Measurements from ENCODE around the gene TRPV6. TPM values are rescaled to one million over a fixed set of nuclear protein-coding genes. Genes with fewer than 3 reads are reported as not detected.

TRPV6 gene
- total and polyA plus RNA-seq, 2 of the 4 experiments (the other 2 are of a cell fraction): 0.03 TPM; not detected in 1

GRCh38 chr7:142856565-142857245 lies 28.8 kb downstream of the TRPV6 start:
- no TSS peak for BruUV-seq (replicated peaks)
- peak overlapping the region; percentile 30 for H2AFZ ChIP-seq (replicated peaks; ENCODE audit: low read length, poor library complexity)
- no peak overlapping the region for H4K8ac ChIP-seq (ENCODE audit: low read depth in 2 of 2, low read length in 2 of 2)
- TF ChIP-seq USF2 (IDR thresholded peaks at IDR 0.05; ENCODE audit: low read depth, low read length) (no peak), RAD21 (IDR thresholded peaks at IDR 0.05; ENCODE audit: low read length) (no peak), MAZ (IDR thresholded peaks at IDR 0.05; ENCODE audit: borderline replicate concordance, low read depth, low read length) (no peak), ELK1 (IDR thresholded peaks at IDR 0.05; ENCODE audit: borderline replicate concordance, low read depth, low read length) (no peak), RCOR1 (IDR thresholded peaks at IDR 0.05; ENCODE audit: insufficient replicate concordance, low read length) (no peak), CHD1 (IDR thresholded peaks at IDR 0.05; ENCODE audit: low read depth, low read length) (no peak), RFX5 (IDR thresholded peaks at IDR 0.05; ENCODE audit: low read depth, low read length) (no peak), POLR2A (IDR thresholded peaks at IDR 0.05; ENCODE audit: low read depth, low read length) (no peak), BHLHE40 (IDR thresholded peaks at IDR 0.05; ENCODE audit: low read depth, low read length) (no peak), CEBPB (IDR thresholded peaks at IDR 0.05; ENCODE audit: low read depth, low read length) (no peak), MAFK (IDR thresholded peaks at IDR 0.05; ENCODE audit: low read depth, low read length) (no peak), NFE2L2 (IDR thresholded peaks at IDR 0.05; ENCODE audit: low read depth, low read length) (no peak), CTCF (conservative IDR thresholded peaks at IDR 0.05; ENCODE audit: low read depth, low read length) (no peak), FOS (IDR thresholded peaks at IDR 0.05; ENCODE audit: low read depth, low read length) (no peak)
- no peak overlapping the region for H4K5ac ChIP-seq (ENCODE audit: low read depth, low read length)
- no peaks in the 10 kb centered on the region for H3K36me3 ChIP-seq (ENCODE audit: control insufficient read depth, insufficient read depth, low read length)
- no peak overlapping the region for H3K4me2 ChIP-seq (ENCODE audit: low read depth, low read length)
- ATAC-seq (ENCODE audit: low read depth): no peak
- no peaks in the 10 kb centered on the region for H3K79me1 ChIP-seq (ENCODE audit: low read depth in 1 of 2, low read length in 2 of 2)
- H3K4ac ChIP-seq (ENCODE audit: low read depth, low read length): no peak overlapping the region
- peaks cover 11% of the 10 kb centered on the region for H3K27me3 ChIP-seq (ENCODE audit: control insufficient read depth, insufficient read depth, low read length)
- dilution Hi-C loops (cut with HindIII; ENCODE audit: low sequenced_read_pairs, unreplicated experiment) (no loop called here), in situ Hi-C loops (cut with MboI; ENCODE audit: low sequenced_read_pairs) (loop anchor here (10.0 kb wide), 1 partner anchor 358 kb away; no protein-coding TSS in a partner anchor), intact Hi-C loops (cut with micrococcal nuclease) (no loop called here)
- H2BK5ac ChIP-seq (ENCODE audit: low read depth, low read length, poor library complexity, severe bottlenecking): no peak overlapping the region
- ChIA-PET POLR2A (ENCODE audit: unreplicated experiment) (no interaction called here), CTCF (no interaction called here)
- no peaks in the 10 kb centered on the region for H3K9me1 ChIP-seq (ENCODE audit: insufficient read depth, low read length)
- H3K18ac ChIP-seq (ENCODE audit: low read depth, low read length): no peak overlapping the region
- no peak overlapping the region for H3K14ac ChIP-seq (replicated peaks; ENCODE audit: low read depth, low read length)
- H2BK20ac ChIP-seq (ENCODE audit: low read depth, low read length): no peak overlapping the region
- no peaks in the 10 kb centered on the region for H4K20me1 ChIP-seq (ENCODE audit: insufficient read depth, low read length)
- no peak overlapping the region for H2AK5ac ChIP-seq (ENCODE audit: low read depth, low read length)
- no peak overlapping the region for H3K23ac ChIP-seq (ENCODE audit: low read depth, low read length)
- H3K27ac ChIP-seq (ENCODE audit: insufficient read depth, low read length): no peak overlapping the region
- H3K4me3 ChIP-seq (ENCODE audit: insufficient read depth, low read depth, low read length): no peak overlapping the region
- H2BK120ac ChIP-seq (ENCODE audit: low read depth, low read length): no peak overlapping the region
- H3K4me1 ChIP-seq (ENCODE audit: control insufficient read depth, insufficient read depth, low read length): no peaks in the 10 kb centered on the region
- H3K9ac ChIP-seq (ENCODE audit: low read depth, low read length): no peak overlapping the region
- peak overlapping the region; percentile 25 for H2AK9ac ChIP-seq (replicated peaks; ENCODE audit: low read depth, low read length, poor library complexity)
- WGBS, 2 experiments (ENCODE audit: extremely low coverage in 2 of 2, insufficient read length in 1 of 2): 87% methylated on average over 4 of the region's 7 CpGs; no CpG with 5 or more reads in 1 of the 2 experiments
- no peak overlapping the region for H2BK15ac ChIP-seq (ENCODE audit: low read depth, low read length)
- DNase-seq: no peak
- no peak overlapping the region for H4K91ac ChIP-seq (ENCODE audit: insufficient read depth, low read depth, low read length)
- H3K9me3 ChIP-seq (ENCODE audit: control insufficient read depth, insufficient read depth, low read length): no peaks in the 10 kb centered on the region
- no peak overlapping the region for H3K56ac ChIP-seq (ENCODE audit: extremely low read depth, insufficient read depth, low read length)
